GM18526 (cell line): ENCODE measurements around the gene DHX16.

Experiments
- POLR2A ChIP-seq: IDR thresholded peaks from 3 replicates; pipeline ENCODE4 v1.6.1; 2011; ENCODE audit not compliant: insufficient read length; ENCODE audit errors: extremely low read depth

DHX16 gene

DNA sequence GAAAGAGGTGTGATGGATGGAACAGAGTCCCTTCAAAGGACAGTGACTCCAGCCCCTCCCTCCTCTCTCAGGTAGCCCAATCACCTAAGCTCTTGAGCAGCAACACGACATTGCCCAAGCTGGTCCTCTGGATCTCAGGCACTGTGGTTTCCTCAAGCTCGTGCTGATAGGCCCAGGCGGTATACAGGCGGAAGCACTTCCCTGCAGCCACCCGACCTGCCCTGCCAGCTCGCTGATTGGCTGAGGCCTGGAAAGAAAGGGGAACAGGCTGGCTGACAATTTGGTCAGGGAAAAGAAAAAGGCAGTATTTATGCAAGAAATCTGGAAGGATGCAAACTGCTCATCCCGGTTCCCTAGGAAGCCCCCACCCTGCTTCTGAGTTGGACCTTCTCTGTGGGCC, 16.3 kb downstream of the DHX16 start:
- no peak for TF ChIP-seq POLR2A

DNA sequence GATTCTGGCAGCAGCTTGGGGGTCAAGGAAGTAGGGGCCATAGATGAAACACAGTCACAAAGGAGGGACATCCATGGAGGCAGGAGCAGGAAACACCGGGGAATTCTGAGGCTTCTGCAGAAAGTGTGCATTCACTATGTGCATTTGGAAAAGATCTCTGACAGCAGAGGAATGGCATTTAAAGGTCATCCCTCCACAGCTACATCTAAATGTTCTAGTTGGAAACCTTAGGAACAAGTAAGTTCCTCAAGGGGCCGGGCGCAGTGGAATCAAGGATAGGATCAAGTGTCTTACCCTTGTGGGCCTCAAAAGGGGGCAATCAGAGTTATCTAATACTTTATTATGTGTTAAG, 17.1 kb downstream of the DHX16 start:
- no peak for TF ChIP-seq POLR2A

DNA sequence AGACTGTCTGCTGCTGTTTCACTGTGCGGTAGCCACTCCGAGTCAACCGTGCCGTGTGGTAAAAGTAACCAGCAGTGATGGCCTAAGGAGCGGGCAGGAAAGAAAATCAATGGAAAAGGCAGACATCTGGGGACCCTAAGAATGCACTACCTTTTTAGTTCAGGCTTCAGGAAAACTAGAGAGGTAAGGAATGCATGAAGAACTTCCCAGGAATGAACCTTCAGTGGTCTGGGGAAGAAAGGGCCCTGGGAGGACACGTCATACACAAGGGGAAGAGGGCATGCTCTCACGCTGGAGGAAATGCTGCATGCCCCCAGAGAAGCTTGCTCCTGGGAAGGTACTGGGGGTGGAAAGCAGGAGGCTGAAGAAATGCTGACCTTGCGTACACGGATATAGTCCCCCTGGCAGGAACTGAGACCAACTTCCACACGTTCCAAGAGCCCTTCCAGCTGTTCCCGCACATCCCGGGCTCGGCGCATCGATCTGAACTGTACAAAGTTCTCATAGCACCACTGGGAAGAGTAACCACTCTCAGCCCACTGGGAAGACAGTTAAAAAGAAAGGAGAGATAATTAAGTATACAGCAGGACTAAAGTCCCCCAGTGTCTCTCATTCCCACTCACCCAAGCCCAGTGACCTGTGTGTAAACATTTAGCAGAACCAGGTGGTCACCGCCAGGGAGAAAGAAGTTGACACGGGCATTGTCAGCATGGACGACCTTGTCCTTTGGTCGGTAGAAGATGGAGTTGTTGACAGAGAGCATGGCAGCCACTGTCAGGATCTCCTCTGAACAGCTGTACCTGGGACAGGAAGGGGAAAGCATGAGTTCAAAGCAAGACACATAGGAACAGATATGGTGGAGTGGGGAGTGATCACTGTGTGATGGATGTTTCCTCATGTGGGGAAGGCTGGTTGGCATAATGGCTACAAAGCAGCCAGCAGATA, 17.7 kb downstream of the DHX16 start:
- no peak for TF ChIP-seq POLR2A

DNA sequence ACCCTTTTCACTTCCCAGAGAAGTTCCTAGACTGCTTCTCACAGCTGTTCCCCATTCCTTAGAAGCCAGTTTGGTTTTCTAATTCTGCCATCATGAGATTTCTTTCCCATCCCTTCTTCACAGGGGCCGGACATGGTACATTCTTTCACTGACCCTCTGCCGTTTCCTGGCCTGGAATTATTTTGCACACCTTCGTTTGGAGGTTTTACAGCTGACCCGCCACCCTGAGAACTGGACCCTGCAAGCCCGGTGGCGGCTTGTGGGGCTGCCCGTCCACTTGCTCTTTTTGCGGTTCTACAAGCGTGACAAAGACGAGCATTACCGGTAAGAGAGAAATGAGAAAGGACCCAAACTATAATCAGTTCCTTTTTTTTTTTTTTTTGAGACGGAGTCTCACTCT, 21.7 kb downstream of the DHX16 start:
- no peak for TF ChIP-seq POLR2A

DNA sequence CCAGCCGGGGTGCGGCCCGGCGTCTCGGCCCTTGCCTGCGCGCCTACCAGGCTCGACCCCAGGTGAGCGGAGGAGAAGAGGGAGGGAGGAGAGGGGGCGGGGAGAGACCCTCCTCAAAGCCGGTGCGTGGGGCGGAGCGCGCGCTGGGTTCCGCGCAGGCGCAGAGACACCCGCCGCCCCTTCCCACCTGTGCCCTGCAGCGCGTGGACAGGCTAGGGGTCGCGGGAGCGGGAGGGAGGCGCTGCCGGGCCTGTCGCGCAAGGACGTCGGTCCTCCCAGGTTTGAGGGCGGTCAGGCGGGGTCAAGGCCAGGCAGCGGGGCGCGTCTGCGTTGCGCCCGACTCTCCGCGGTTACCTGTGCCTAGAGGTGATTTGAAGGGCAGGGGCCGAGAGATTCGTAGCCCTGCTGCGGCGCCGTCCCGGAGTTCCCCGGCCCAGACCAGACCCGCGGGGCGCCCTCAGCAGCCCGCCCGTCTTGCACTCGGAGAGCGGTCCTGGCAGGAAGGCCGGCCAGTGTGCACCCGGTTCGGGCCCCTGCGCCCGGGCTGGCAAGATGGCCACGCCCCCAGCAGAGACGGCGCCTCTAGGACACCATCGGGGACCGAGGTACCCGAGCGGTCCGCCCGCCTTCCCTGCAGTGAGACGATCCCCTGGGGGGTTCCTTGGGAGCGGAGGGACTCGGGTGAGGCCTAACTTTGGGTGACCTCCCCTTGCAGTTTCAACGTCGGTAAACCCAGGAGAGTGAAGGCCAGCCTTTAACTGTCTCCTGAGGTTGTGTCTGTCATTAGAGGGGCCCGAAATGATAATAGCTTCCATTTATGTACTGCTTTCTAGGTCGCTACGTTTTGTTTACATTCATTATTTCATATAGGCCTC, 25.3 kb downstream of the DHX16 start:
- TF ChIP-seq POLR2A, result peak; percentile 38

DNA sequence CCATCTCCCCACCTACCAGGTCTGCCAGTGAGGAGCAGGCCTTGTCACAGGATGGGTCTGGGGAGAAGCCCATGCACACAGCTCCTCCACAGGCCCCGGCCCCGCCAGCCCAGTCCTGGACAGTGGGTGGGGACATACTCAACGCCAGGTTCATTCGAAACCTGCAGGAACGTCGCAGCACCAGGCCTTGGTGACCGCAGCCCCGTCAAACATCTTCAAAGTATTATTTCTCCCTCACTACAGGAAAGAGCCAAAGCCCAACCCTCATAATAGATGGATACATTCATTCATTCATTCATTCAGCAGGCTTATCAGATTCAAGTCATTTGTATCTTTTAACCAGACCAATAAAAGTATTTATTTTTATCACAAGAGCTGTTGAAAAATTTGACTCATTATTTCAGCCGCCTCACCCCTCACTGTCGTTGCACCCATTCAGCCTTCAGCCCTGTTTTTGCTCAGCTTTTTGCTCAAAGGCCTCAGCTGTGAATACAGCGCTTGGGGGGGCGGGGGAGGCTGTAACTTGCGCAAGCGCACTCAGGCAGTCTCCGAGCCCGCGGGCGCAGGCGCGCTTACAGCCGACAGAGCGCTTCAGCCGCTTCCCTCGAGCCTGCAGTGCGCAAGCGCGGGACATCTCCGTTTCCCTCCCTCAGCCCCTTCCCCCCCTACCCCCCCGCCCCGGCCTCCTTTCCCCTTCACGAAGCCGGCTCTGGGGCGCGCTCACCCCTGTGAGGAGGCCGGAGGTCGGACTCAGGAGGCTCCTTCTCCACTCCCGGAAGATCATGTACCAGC, 26.2 kb downstream of the DHX16 start, which contains the start of gene C6orf136:
C6orf136 (plus strand) TSS at position 684 of the 792 bp plus-strand sequence; CDS start at position 783, 99 bp downstream.
- TF ChIP-seq POLR2A, result no peak

DNA sequence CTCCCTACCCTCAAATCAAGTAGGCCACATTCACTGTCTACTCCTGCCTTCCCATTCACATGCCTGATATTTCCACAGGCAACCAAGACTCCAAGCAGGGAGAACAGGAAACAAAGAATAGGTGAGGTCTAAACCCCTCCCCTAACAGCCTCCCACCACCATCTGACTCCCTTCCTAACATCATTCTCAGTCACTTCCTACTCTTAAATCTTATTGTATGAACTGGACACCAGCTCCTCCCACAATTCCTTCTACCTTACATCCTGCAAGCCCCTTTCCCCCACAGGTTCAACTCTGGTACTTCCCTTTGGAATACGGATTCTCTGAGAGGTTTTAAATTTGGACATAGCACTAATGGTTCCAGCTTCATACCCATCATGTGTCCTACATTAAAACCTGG, 26.8 kb downstream of the DHX16 start:
- no peak for TF ChIP-seq POLR2A

DNA sequence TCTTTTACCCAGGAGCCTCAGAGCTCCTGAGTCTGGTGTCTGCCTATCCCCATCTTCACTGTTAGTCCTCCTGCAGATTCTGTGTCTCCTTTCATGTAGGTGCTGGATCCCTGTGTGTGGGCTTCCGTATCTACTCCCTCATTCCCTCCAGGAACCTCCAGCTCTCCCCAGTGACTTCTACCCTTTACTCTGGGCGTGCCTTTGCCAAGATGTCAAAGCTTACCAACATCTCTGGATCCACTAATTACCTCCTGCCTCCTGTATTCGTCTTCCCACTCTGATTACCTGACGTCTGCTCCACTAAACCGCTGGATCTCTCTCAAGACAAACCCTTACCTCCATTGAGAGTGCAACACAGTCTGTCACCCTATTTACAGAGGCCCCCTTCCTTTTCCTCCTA, 28.0 kb downstream of the DHX16 start:
- no peak for TF ChIP-seq POLR2A

DNA sequence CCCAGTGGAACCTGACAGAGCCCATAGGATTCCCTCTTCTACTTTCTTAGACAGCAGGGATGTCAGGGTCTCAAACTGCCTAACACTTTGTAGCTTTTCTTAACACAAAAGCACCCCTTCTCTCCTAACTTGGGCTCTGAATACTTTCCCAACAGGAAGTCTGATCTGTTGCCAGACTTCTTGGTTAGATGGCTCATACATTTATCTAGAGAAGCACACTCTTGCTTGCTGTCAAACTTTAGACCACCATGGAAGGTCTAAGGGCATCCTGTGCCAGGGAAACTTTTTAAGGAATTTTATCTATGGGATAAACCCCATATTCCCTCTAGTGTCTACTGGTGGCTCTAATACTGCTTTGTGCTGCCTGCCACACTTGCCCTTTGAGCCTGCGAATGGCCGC, 29.1 kb downstream of the DHX16 start:
- no peak for TF ChIP-seq POLR2A

DNA sequence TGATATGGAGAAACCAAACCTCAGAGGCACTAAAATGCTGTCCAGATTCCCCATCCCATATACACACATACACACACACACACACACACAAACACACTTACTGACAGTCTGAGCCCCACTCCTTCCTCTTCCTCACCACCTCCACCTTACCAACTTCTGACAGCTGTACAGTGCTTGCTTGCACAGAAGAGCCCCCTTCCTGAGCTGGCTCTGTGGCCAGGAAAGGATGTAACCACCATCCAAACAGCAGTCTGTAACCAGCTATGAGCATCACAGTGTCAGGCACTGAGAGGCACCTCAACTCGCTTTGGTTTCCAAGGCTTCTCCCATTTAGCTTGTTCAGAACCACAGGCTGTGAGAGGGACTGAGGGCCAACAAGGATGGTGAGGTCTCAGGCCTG, 31.8 kb downstream of the DHX16 start:
- TF ChIP-seq POLR2A, result no peak

DNA sequence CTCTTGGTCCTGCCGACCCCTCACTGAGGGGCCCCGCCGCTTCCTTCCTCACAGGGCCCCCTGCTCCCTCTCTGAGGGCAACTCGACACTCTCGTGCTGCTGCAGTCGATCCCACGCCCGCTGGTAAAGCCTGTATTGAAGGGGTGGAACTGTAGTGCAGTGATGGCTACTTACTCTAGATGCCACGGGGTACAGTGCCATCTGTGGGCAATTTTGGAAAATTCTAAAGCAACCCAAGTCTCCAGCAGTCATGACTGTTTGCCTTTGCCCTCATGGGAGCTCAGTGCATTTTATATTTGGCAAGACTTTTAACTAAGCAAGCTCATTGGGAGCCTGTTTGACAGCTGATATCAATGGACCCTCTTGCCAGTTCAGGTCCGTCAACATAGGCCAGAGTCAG, 32.3 kb downstream of the DHX16 start:
- TF ChIP-seq POLR2A, result no peak

DNA sequence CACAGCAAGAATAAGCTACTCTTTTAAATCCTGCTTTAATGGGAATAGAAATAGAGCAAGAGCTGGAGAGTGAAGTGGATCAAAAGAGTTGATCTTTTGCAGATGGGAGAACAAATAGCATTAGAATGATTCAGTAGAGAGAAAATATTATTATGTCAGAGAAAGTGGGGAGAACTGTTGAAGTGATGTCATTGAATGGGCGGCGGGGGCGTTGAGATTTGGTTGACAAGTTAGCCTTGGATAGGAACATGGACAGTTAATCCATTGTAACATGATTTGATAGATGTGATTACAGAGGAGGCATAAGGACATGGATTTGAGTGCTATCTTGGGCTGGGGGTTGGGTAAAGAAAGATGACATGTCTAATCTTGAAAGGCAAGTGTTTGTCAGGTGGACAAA, 37.0 kb downstream of the DHX16 start:
- no peak for TF ChIP-seq POLR2A

DNA sequence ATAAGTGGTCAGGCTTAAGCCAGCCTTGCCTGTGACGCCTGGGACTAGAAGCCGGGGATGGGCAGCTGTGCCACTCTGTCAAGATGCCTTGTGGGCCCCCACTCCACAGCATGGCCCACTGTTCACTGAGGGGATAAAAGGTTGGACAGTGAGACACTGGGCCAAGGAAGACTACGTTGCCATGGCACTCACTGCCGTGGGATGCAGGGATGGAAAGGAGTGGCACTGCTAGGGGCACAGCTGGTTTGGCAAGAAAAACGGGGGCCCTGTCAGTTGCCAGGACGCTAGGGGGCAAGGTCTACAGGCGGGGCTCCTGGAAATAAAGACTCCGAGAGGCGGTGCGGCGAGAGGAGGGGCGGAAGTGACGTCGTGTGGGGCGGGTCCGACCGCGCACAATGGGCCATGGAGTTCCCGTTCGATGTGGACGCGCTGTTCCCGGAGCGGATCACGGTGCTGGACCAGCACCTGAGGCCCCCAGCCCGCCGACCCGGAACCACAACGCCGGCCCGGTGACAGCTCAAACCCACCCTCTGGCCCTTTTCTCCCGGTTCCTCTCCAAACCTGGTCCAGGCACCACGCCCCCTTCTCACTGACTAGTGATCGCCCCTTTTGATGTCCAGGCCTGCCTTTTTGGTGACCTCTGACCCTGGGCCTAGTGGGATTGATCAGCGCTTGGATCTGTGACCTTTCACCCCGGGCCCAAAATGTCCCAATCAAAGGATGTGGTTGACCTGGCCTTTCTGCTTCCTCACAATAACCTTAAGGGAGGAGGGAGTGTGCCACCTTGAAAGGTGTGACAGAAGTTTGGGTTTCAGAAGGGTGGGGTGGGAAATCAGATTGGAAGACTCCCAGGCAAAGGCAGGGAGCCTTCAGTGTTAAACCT, 46.1 kb downstream of the DHX16 start, which contains the start of gene ATAT1:
ATAT1 (plus strand) TSS at position 391 of the 883 bp plus-strand sequence.
- TF ChIP-seq POLR2A, result peak; percentile 79

DNA sequence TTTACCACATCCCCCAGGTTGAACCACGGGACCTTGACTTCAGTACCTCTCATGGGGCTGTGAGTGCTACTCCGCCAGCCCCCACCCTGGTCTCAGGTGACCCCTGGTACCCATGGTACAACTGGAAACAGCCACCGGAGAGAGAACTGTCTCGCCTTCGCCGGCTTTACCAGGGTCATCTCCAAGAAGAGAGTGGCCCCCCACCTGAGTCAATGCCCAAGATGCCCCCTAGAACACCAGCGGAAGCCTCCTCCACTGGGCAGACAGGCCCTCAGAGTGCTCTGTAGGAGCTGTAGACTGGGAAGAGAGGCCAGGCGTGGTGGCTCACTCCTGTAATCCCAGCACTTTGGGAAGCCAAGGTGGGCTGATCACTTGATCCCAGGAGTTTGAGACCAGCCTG, 47.3 kb downstream of the DHX16 start:
- no peak for TF ChIP-seq POLR2A
